IPS-18a (cell line): ENCODE data around the gene AUTS2.

Source experiments
- H3K27ac ChIP-seq: one replicate; pipeline ENCODE4 v1.5.1; 2013; ENCODE audit warnings: low read length
- H3K27me3 ChIP-seq: one replicate; pipeline ENCODE4 v1.6.1; 2013; ENCODE audit warnings: mild to moderate bottlenecking, low read length; ENCODE audit not compliant: control insufficient read depth, insufficient read depth
- H3K36me3 ChIP-seq: one replicate; pipeline ENCODE4 v1.6.1; 2013; ENCODE audit warnings: low read depth, low read length; ENCODE audit not compliant: control insufficient read depth
- H3K4me1 ChIP-seq: one replicate; pipeline ENCODE4 v1.6.1; 2013; ENCODE audit warnings: low read depth, low read length; ENCODE audit not compliant: control insufficient read depth
- H3K4me3 ChIP-seq: one replicate; pipeline ENCODE4 v1.5.1; 2013; ENCODE audit warnings: low read length
- H3K9ac ChIP-seq: one replicate; pipeline ENCODE4 v1.6.1; 2013; ENCODE audit warnings: mild to moderate bottlenecking, low read length, moderate library complexity
- H3K9me3 ChIP-seq: one replicate; pipeline ENCODE4 v1.6.1; 2013; ENCODE audit warnings: low read depth, low read length; ENCODE audit not compliant: control insufficient read depth

The AUTS2 gene

DNA sequence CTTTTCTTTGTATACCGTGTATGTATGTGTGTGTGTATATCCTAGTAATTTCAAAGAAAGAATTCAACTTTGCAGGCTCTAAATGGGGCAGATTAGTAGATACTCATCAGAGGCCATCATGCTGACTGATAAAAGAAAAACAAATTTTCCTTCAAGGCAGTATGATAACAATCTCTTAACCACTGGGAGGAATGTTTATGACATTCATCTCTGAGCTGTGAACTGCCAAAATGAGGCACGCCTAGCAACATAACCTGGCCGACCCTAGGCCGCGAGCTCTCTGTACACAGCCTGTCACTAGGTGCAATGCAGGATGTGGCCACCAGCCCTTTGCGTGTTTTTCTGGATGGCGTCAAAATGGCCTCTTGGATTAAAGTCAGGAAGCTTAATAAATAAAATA lies 1190.0 kb downstream of the AUTS2 start:
- Histone ChIP-seq H3K9me3 (no peaks in the 10 kb centered on the region), H3K27me3 (no peaks in the 10 kb centered on the region), H3K36me3 (peaks cover 97% of the 10 kb centered on the region)

DNA sequence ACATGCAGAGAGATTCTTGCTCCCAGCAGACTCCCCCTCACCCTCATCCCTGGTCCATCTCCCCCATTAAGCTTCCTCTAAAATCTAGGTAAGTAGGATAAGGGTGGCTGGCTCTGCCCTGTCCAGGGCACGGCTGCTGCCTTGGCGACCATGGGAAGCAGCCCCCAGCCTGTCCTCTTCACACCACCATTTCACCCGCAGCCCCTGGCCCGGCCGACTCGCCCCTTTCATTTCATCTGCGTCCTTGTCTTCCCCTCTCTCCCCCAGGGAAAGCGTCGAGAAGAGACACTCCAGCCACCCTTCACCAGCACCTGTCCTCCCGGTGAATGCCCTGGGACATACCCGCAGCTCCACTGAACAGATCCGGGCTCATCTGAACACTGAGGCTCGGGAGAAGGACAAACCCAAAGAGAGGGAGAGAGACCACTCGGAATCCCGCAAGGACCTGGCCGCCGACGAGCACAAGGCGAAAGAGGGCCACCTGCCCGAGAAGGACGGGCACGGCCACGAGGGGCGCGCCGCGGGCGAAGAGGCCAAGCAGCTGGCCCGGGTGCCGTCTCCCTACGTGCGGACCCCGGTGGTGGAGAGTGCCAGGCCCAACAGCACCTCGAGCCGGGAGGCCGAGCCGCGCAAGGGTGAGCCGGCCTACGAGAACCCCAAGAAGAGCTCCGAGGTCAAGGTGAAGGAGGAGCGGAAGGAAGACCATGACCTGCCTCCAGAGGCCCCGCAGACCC lies 1191.4 kb downstream of the AUTS2 start:
- Histone ChIP-seq H3K9ac (no peak overlapping the region), H3K27me3 (no peaks in the 10 kb centered on the region), H3K4me3 (no peak overlapping the region), H3K36me3 (peaks cover 89% of the 10 kb centered on the region), H3K4me1 (no peaks in the 10 kb centered on the region), H3K27ac (no peak overlapping the region), H3K9me3 (no peaks in the 10 kb centered on the region)

More for the DNA sequence above, 1190.0 kb downstream of the AUTS2 start:
- Histone ChIP-seq H3K9ac (no peak overlapping the region), H3K27ac (no peak overlapping the region), H3K4me3 (no peak overlapping the region), H3K4me1 (no peaks in the 10 kb centered on the region)

DNA sequence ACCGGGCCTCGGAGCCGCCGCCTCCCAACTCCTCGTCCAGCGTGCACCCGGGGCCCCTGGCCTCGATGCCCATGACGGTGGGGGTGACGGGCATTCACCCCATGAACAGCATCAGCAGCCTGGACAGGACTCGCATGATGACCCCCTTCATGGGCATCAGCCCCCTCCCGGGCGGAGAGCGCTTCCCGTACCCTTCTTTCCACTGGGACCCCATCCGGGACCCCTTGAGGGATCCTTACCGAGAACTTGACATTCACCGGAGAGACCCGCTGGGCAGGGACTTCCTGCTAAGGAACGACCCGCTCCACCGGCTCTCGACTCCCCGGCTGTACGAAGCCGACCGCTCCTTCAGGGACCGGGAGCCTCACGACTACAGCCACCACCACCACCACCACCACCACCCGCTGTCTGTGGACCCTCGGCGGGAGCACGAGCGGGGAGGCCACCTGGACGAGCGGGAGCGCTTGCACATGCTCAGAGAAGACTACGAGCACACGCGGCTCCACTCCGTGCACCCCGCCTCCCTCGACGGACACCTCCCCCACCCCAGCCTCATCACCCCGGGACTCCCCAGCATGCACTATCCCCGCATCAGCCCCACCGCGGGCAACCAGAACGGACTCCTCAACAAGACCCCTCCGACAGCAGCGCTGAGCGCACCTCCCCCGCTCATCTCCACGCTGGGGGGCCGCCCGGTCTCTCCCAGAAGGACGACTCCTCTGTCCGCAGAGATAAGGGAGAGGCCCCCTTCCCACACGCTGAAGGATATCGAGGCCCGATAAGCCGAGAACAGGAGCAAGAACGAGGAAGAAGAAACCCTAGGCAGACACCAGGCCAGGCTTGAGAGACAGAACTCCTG lies 1192.2 kb downstream of the AUTS2 start:
- H3K9me3 ChIP-seq = no peaks in the 10 kb centered on the region
- no peak overlapping the region for H3K4me3 ChIP-seq
- peaks cover 81% of the 10 kb centered on the region for H3K36me3 ChIP-seq
- no peaks in the 10 kb centered on the region for H3K27me3 ChIP-seq
- H3K4me1 ChIP-seq = no peaks in the 10 kb centered on the region
- no peak overlapping the region for H3K27ac ChIP-seq
- H3K9ac ChIP-seq = no peak overlapping the region

DNA sequence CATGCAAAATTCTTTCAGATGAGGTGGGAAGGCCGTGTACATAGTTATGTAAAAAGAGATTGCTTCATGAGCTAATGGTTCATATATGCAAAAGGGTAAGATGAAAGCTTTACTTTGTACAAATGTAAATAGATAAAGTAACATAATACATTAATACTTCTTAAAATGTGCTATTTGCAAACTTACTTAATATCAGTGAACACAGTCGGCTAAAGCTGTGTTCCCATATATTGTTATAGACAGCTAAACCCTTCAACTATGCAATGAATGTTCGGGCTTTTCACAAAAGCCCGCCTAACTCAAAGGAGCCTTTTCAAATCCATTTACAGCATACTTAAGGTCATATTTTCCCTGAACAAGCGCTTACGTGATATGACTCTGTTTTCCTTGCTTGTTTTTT lies 1193.1 kb downstream of the AUTS2 start:
- Histone ChIP-seq H3K27ac (no peak overlapping the region), H3K36me3 (peaks cover 72% of the 10 kb centered on the region), H3K27me3 (no peaks in the 10 kb centered on the region), H3K4me1 (no peaks in the 10 kb centered on the region), H3K9me3 (no peaks in the 10 kb centered on the region), H3K4me3 (no peak overlapping the region), H3K9ac (no peak overlapping the region)

- Histone ChIP-seq H3K4me1 (no peaks in the 10 kb centered on the region), H3K36me3 (peaks cover 55% of the 10 kb centered on the region), H3K4me3 (no peak overlapping the region), H3K9me3 (no peaks in the 10 kb centered on the region), H3K27me3 (no peaks in the 10 kb centered on the region), H3K9ac (no peak overlapping the region), H3K27ac (no peak overlapping the region)
These were observed 1194.8 kb downstream of the AUTS2 start for GRCh38 chr7:70793060-70793459.

DNA sequence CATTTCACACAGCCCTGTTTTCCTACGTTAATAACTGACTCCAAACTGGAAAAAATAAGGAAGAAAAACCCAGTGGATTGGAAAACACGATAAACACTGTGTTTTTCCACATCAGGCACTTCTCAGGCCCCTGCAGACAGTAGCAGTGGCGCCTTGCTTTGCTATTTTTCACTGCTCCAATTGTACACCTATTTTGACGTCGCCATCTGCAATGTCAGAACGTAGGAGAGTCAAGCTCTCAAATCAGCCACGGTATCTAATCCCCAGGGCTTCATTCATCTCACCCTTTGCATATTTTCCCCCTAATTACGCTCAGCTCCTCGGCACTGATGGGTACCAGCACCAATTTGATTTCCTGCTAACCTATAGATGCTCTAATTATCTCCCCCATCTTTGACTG lies 1195.5 kb downstream of the AUTS2 start:
- H3K4me1 ChIP-seq = no peaks in the 10 kb centered on the region
- peaks cover 48% of the 10 kb centered on the region for H3K36me3 ChIP-seq
- no peaks in the 10 kb centered on the region for H3K27me3 ChIP-seq
- no peaks in the 10 kb centered on the region for H3K9me3 ChIP-seq
- H3K9ac ChIP-seq = no peak overlapping the region
- H3K4me3 ChIP-seq = no peak overlapping the region
- no peak overlapping the region for H3K27ac ChIP-seq

GRCh38 chr7:70794962-70795361 lies 1196.7 kb downstream of the AUTS2 start:
- Histone ChIP-seq H3K4me1 (no peaks in the 10 kb centered on the region), H3K9me3 (no peaks in the 10 kb centered on the region), H3K9ac (no peak overlapping the region), H3K36me3 (peaks cover 39% of the 10 kb centered on the region), H3K27ac (no peak overlapping the region), H3K27me3 (no peaks in the 10 kb centered on the region), H3K4me3 (no peak overlapping the region)

DNA sequence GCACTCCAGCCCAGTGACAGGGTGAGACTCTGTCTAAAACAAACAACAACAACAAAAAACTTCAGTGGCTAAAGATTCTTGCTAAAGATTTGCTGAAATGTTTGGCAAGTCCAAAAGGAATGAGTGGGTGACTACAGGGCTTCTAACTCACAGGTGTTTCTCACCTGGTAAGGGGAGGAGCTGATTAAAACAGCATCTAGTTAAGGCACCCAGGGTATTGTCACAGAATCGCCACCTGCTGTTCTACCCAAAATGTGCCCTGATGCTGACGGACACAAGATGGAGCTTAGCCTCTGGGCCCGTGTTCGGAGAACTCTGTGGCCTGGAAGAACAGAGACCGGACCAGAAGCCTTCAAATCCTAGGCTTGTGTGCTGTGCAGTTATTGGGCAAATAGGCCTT lies 1197.7 kb downstream of the AUTS2 start:
- Histone ChIP-seq H3K4me3 (no peak overlapping the region), H3K27ac (no peak overlapping the region), H3K9me3 (no peaks in the 10 kb centered on the region), H3K27me3 (no peaks in the 10 kb centered on the region), H3K36me3 (peaks cover 29% of the 10 kb centered on the region), H3K9ac (no peak overlapping the region), H3K4me1 (no peaks in the 10 kb centered on the region)

DNA sequence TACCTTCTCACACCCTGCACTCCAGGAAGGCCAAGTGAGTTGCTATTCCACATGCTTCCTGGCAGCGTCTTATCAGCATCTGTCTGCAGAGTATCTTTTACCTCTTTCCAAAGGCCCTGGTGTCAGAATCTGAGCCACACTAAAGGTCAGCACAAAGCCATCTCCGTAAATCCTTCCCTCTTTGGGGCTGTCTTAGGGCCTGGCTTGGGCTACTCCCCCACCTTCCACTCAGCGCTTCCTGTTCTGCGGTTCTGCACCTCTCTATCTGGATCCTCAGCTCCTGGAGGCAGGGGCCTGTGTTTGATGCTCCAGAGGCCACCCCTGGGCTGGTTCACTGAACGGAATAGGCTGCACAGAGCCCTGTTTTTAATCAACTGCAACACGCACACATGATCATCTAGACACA lies 1198.8 kb downstream of the AUTS2 start:
- no peaks in the 10 kb centered on the region for H3K27me3 ChIP-seq
- H3K9ac ChIP-seq = no peak overlapping the region
- H3K27ac ChIP-seq = no peak overlapping the region
- H3K9me3 ChIP-seq = no peaks in the 10 kb centered on the region
- H3K36me3 ChIP-seq = peaks cover 17% of the 10 kb centered on the region
- no peak overlapping the region for H3K4me3 ChIP-seq
- H3K4me1 ChIP-seq = no peaks in the 10 kb centered on the region

DNA sequence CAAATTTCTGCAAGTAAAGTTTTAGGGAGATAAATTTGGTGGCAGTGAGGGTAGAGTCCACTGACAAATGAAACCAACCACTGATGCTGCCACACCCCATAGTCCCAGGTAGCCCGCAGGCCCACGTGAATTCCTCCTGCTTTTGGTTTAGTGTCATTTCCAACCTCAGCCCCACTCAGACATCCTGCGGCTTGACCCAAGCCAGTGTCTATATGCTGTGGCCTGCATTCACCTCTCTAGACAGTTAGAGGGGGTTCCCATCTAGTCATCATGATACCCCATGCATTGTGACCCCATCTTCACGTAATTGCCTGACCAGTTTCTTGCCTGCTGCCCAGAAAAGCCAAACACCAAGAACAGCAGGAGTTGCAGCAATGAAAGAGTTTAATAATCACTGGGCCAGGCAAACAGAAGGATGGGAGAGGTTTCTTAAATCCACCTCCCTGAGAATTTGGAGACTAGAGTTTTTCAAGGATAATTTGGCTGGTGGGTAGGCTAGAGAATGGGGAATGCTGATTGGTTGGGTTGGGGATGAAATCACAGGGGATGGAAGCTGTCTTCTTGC lies 1201.6 kb downstream of the AUTS2 start:
- Histone ChIP-seq H3K27ac (no peak overlapping the region), H3K4me3 (no peak overlapping the region), H3K9me3 (peaks cover 3% of the 10 kb centered on the region), H3K36me3 (no peaks in the 10 kb centered on the region), H3K9ac (no peak overlapping the region), H3K27me3 (no peaks in the 10 kb centered on the region), H3K4me1 (no peaks in the 10 kb centered on the region)

DNA sequence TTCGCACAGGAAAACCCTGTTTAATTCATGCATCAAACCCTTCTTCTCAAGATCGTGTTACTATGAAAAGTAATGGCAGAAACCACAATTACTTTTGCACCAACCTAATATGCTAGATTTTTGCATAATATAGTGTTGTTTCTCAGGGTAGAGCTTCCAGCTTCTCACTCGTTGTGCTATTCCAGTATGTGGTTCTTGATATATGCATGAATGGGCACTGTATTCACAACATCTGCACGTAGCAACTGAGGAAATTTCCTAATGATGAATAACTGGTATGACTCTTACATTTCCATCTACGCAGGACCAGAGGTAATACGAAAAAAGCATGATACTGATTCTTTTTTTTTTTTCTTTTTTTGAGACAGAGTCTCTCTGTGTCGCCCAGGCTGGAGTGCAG lies 1207.1 kb downstream of the AUTS2 start:
- H3K27me3 ChIP-seq = no peaks in the 10 kb centered on the region
- no peaks in the 10 kb centered on the region for H3K36me3 ChIP-seq
- no peak overlapping the region for H3K4me3 ChIP-seq
- no peaks in the 10 kb centered on the region for H3K4me1 ChIP-seq
- H3K9me3 ChIP-seq = peaks cover 3% of the 10 kb centered on the region
- no peak overlapping the region for H3K27ac ChIP-seq
- H3K9ac ChIP-seq = no peak overlapping the region
